Measurements from ENCODE around the gene GPI.

GPI gene

GRCh38 chr19:34418300-34418699 is 53.3 kb downstream of the GPI start:
- Histone ChIP-seq H3K4me3 (ENCODE audit: low read length) (no peak overlapping the region), H3K9ac (ENCODE audit: low read length) (no peak overlapping the region), H3K36me3 (ENCODE audit: control insufficient read depth, insufficient read depth, low read length) (no peaks in the 10 kb centered on the region), H3K9me3 (ENCODE audit: control insufficient read depth, low read length) (no peaks in the 10 kb centered on the region), H3K4me1 (ENCODE audit: control insufficient read depth, insufficient read depth, low read length) (no peaks in the 10 kb centered on the region), H3K27me3 (ENCODE audit: control insufficient read depth, insufficient read depth, low read length) (no peaks in the 10 kb centered on the region)

GRCh38 chr19:34426096-34426661 is 61.2 kb downstream of the GPI start:
- Histone ChIP-seq H3K36me3 (ENCODE audit: control insufficient read depth, insufficient read depth, low read length) (no peaks in the 10 kb centered on the region), H3K27me3 (ENCODE audit: control insufficient read depth, insufficient read depth, low read length) (no peaks in the 10 kb centered on the region), H3K4me3 (ENCODE audit: low read length) (no peak overlapping the region), H3K9ac (ENCODE audit: low read length) (no peak overlapping the region), H3K9me3 (ENCODE audit: control insufficient read depth, low read length) (no peaks in the 10 kb centered on the region), H3K4me1 (ENCODE audit: control insufficient read depth, insufficient read depth, low read length) (peaks cover 6% of the 10 kb centered on the region)

GRCh38 chr19:34428549-34429285 is 63.7 kb downstream of the GPI start:
- H3K4me1 ChIP-seq (ENCODE audit: control insufficient read depth, insufficient read depth, low read length): peaks cover 6% of the 10 kb centered on the region
- H3K9ac ChIP-seq (ENCODE audit: low read length): peak overlapping the region; percentile 72
- H3K27me3 ChIP-seq (ENCODE audit: control insufficient read depth, insufficient read depth, low read length): no peaks in the 10 kb centered on the region
- H3K36me3 ChIP-seq (ENCODE audit: control insufficient read depth, insufficient read depth, low read length): no peaks in the 10 kb centered on the region
- H3K9me3 ChIP-seq (ENCODE audit: control insufficient read depth, low read length): no peaks in the 10 kb centered on the region
- peak overlapping the region; percentile 14 for H3K4me3 ChIP-seq (ENCODE audit: low read length)

GRCh38 chr19:34429553-34429952 is 64.6 kb downstream of the GPI start:
- Histone ChIP-seq H3K9me3 (ENCODE audit: control insufficient read depth, low read length) (no peaks in the 10 kb centered on the region), H3K27me3 (ENCODE audit: control insufficient read depth, insufficient read depth, low read length) (no peaks in the 10 kb centered on the region), H3K36me3 (ENCODE audit: control insufficient read depth, insufficient read depth, low read length) (no peaks in the 10 kb centered on the region), H3K4me3 (ENCODE audit: low read length) (no peak overlapping the region), H3K4me1 (ENCODE audit: control insufficient read depth, insufficient read depth, low read length) (peaks cover 6% of the 10 kb centered on the region), H3K9ac (ENCODE audit: low read length) (peak overlapping the region; percentile 72)

GRCh38 chr19:34430738-34431625 is 66.0 kb downstream of the GPI start:
- Histone ChIP-seq H3K9ac (ENCODE audit: low read length) (peak overlapping the region; percentile 32), H3K36me3 (ENCODE audit: control insufficient read depth, insufficient read depth, low read length) (no peaks in the 10 kb centered on the region), H3K27me3 (ENCODE audit: control insufficient read depth, insufficient read depth, low read length) (no peaks in the 10 kb centered on the region), H3K9me3 (ENCODE audit: control insufficient read depth, low read length) (no peaks in the 10 kb centered on the region), H3K4me3 (ENCODE audit: low read length) (no peak overlapping the region), H3K4me1 (ENCODE audit: control insufficient read depth, insufficient read depth, low read length) (peaks cover 6% of the 10 kb centered on the region)

GRCh38 chr19:34431681-34432402 is 66.8 kb downstream of the GPI start:
- no peak overlapping the region for H3K9ac ChIP-seq (ENCODE audit: low read length)
- H3K4me3 ChIP-seq (ENCODE audit: low read length): no peak overlapping the region
- peaks cover 6% of the 10 kb centered on the region for H3K4me1 ChIP-seq (ENCODE audit: control insufficient read depth, insufficient read depth, low read length)
- H3K27me3 ChIP-seq (ENCODE audit: control insufficient read depth, insufficient read depth, low read length): no peaks in the 10 kb centered on the region
- H3K9me3 ChIP-seq (ENCODE audit: control insufficient read depth, low read length): no peaks in the 10 kb centered on the region
- H3K36me3 ChIP-seq (ENCODE audit: control insufficient read depth, insufficient read depth, low read length): no peaks in the 10 kb centered on the region

GRCh38 chr19:34432797-34433196 is 67.8 kb downstream of the GPI start:
- Histone ChIP-seq H3K27me3 (ENCODE audit: control insufficient read depth, insufficient read depth, low read length) (no peaks in the 10 kb centered on the region), H3K9me3 (ENCODE audit: control insufficient read depth, low read length) (no peaks in the 10 kb centered on the region), H3K36me3 (ENCODE audit: control insufficient read depth, insufficient read depth, low read length) (no peaks in the 10 kb centered on the region), H3K4me3 (ENCODE audit: low read length) (no peak overlapping the region), H3K9ac (ENCODE audit: low read length) (no peak overlapping the region), H3K4me1 (ENCODE audit: control insufficient read depth, insufficient read depth, low read length) (peaks cover 6% of the 10 kb centered on the region)

- H3K27me3 ChIP-seq (ENCODE audit: control insufficient read depth, insufficient read depth, low read length): no peaks in the 10 kb centered on the region
- no peaks in the 10 kb centered on the region for H3K4me1 ChIP-seq (ENCODE audit: control insufficient read depth, insufficient read depth, low read length)
- no peaks in the 10 kb centered on the region for H3K36me3 ChIP-seq (ENCODE audit: control insufficient read depth, insufficient read depth, low read length)
- no peak overlapping the region for H3K9ac ChIP-seq (ENCODE audit: low read length)
- no peaks in the 10 kb centered on the region for H3K9me3 ChIP-seq (ENCODE audit: control insufficient read depth, low read length)
- no peak overlapping the region for H3K4me3 ChIP-seq (ENCODE audit: low read length)
Measured at GRCh38 chr19:34436716-34437115, 71.7 kb downstream of the GPI start.

- H3K4me3 ChIP-seq (ENCODE audit: low read length): no peak overlapping the region
- H3K27me3 ChIP-seq (ENCODE audit: control insufficient read depth, insufficient read depth, low read length): no peaks in the 10 kb centered on the region
- peaks cover 10% of the 10 kb centered on the region for H3K36me3 ChIP-seq (ENCODE audit: control insufficient read depth, insufficient read depth, low read length)
- H3K9me3 ChIP-seq (ENCODE audit: control insufficient read depth, low read length): no peaks in the 10 kb centered on the region
- H3K4me1 ChIP-seq (ENCODE audit: control insufficient read depth, insufficient read depth, low read length): no peaks in the 10 kb centered on the region
- no peak overlapping the region for H3K9ac ChIP-seq (ENCODE audit: low read length)
Measured at GRCh38 chr19:34448191-34448590, 83.2 kb downstream of the GPI start.
